Smooth muscle cell of trachea (primary cell): ENCODE results near the gene SNRPA1. TPM values are rescaled to one million over a fixed set of nuclear protein-coding genes. Genes with fewer than 3 reads are reported as not detected.

Experiments
- total RNA-seq: library from RNA; depleted of rRNA; stranded (reverse); fragments of >200 nt; gene quantifications from 2 replicates; pipeline ENCODE4 v1.2.1, GENCODE V29; 2014

The SNRPA1 gene
- total RNA-seq: 10.6 and 26.3 TPM in 2 replicates

DNA sequence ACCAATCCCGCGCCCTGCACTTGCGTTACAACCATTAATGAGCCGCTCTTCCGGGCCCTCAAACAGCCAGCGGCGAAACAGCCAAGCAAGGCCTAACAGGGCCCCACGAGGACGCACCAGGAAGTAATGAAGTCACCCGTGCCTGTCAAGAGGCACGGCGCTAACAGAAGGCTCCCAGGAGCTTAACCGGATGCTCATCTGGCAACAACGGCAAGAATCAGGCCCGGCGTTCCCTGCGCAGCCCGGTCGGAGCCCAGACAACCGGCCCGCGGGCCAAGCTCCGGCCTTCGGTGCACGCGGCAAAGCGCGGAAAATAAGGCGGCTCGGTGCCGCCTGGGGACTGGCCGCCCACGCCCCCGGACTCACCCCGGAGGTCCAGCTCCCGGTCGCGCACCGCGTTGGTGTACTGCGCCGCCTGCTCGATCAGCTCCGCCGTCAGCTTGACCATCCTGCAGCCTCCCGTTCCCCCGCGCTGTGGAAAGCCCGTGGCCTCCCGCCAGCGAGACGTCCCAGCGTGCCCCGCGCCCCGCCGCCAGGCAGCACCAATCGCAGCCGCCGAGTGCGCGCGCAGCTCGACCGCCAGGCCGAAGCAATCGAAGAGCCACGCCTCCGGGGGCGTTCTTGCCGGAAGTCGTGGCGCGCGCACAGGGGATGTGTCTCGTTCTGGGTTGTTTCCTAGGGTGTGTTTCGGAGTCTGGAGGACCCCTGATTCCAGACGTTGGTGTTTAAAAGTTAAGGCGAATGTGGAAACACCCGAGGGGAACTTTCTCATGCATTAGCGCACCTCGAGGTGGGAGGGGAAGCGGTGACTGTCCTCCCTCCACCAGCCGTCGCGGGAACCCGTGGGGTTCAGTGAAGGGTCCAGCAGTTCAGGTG is at the start of gene SNRPA1:
Gene SNRPA1 (minus strand): TSS at position 518 of the 876 bp plus-strand sequence. CDS start 70 bp downstream, at position 448.

DNA sequence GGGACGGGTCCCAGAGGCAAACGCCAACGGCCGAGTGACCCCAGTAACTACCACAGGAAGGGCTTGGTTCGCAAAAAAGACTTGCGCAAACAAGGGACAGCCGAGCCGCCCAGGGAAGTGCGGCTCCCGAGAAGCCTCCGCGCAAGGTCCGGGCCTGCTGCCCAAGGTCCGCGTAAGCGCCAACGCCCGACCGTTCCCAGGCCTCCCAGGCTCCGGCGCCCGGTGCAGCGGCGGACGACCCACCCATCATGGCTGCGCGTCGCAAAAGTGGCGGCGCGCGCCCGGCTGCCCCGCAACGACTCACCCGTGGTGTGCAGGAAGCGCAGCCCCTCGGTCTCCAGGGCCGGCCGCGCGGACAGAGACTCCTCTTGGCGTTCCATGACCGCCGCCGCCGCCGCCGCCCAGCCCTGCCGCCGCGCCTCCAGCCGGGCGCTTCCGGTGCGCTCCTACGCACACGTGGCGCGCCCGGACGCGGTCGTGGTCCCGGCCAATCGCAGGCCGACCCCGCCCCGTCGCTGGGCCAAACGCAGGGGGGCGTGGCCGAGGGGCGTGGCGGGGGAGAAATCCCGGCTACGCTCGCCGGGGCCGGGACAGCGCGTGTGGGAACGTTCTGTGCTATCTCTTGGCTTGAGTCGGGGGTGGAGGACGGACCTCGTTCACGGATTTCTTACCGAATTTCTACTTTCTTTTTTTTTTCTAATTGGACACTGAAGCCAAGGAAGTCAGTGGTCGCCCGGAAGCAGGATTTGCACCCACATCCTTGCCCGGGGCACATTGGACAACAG is 17.8 kb downstream of the SNRPA1 start, which contains the start of gene SELENOS:
Gene SELENOS (minus strand): TSS at position 448 of the 785 bp plus-strand sequence. CDS start 68 bp downstream, at position 380.

DNA sequence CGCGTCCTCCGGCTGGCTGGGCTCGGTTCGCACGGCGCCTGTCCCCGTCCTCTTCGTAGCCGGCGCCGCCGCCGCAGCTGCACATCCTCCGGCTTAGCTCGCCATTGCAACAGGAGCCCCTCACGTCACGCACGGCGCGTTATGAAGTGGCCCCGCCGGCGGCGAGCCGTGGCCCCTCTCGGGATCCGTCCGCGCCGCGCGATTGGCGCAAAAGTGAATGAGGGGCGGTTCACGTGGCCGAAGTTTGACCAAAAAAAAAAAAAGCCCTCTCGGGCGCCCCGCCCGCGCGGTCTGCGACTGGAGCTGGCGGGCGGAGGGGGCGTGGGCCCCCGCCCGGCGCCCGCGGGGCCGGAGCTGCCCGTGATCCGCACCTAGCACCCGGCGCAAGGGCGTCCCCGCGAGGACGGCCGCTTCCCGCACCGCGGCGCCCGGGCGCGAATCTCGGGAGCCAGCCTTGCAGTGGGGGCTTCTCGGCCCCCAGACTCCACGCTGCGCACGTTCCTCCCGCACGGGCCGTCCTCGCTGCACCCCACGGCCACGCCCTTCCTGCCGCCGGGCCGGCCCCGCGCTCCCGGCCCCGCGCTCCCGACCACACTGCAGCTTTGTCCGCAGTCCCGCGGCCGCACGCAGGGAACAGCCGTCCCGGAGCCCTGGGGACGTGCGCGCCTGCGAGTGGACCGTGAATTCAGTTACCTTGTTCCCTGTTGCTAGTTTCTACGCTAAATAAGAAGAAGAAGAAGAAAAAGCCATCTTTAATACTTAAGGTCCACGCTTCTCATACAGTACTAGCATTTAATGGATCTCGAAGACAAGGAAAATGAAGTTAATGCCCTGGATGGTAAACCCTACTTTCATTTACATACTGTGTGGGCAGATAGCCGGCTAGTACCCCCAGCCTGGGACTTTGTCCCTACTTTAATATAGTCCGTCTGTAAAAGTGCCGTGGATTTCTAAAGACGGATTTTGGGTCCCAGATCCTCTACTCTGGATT is 42.9 kb downstream of the SNRPA1 start, which contains the start of gene CHSY1:
Gene CHSY1 (minus strand): TSS at position 219 of the 991 bp plus-strand sequence. CDS start 592 bp downstream, outside the sequence.

Other genes with a start within 250 kb of the SNRPA1 start
- 39.0 and 43.2 TPM in 2 replicates for gene CHSY1, start 43.2 kb downstream of the SNRPA1 start, total RNA-seq
- gene SELENOS, start 17.8 kb downstream of the SNRPA1 start, total RNA-seq: 48.0 and 60.7 TPM in 2 replicates
- gene PCSK6, start 194.5 kb upstream of the SNRPA1 start, total RNA-seq: 0.15 and 0.50 TPM in 2 replicates